ENCODE results near the gene GRB10. TPM values are rescaled to one million over a fixed set of nuclear protein-coding genes. Genes with fewer than 3 reads are reported as not detected.
A peak's percentile ranks its signal among the peaks of the same experiment; 100 is the strongest.

Gene GRB10
- total RNA-seq, 4 donors from 2014 or later, result 3.5 to 35.1 (median 9.2) TPM

DNA sequence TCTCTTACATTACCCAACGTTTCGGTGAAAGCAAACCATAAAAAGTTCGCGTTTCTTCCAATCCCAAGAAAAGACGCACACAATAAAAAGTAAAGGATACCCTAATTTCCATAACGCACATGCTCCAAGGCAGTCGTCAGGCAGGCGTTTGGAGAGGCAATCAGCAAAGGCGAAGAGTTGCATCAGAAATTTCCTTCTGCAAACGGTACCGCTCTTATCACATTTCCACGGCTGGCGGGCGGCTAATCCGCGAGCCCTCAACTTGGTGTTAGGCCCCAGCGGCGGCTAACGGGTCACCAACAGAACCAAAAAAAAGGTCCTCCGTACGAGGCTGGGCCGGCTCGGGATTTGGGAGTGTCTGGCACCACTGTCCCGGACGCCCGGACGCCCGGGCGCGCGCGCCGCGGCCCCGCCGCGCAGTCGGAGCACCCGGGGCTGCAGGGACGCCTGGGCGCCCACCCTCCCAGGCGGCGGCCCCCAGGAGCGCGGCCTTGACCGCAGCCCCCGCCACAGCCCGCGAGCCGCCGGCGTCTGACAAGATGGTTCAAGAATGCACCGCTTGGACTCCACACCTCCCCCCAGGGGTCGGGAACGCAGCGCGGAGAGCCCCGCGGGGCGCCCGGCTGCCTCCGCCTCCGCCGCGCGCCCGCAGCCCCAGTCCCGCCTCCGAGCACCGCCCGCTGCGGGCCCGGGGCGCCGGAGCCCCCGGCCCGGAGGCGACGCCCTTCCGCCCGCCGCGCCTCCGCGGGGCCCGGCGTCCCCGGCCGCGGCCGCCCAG, 9.8 kb upstream of the GRB10 start:
- Histone ChIP-seq H3K4me3 (peak overlapping the region; percentile 41 to 84 (median 58)), H3K4me1 (peaks cover 0 to 31% (median 5%) of the 10 kb centered on the region in 3 donors), H3K9me3 (peaks cover 0 to 7% (median 0%) of the 10 kb centered on the region in 3 donors), H3K27ac (peak overlapping the region; percentile 40 to 92 (median 80)), H3K36me3 (no peaks in the 10 kb centered on the region), H3K27me3 (peaks cover 0 to 39% (median 0%) of the 10 kb centered on the region in 4 donors)
- 3 to 12% methylated on average over 9 to 13 of the region's 91 CpGs for WGBS, 2 donors
- DNase-seq, result no peak
- intact Hi-C loops (cut with DNase I), result no loop called here
- no peak for TF ChIP-seq POLR2A (IDR thresholded peaks at IDR 0.05)
- TF ChIP-seq, protein P1, sequence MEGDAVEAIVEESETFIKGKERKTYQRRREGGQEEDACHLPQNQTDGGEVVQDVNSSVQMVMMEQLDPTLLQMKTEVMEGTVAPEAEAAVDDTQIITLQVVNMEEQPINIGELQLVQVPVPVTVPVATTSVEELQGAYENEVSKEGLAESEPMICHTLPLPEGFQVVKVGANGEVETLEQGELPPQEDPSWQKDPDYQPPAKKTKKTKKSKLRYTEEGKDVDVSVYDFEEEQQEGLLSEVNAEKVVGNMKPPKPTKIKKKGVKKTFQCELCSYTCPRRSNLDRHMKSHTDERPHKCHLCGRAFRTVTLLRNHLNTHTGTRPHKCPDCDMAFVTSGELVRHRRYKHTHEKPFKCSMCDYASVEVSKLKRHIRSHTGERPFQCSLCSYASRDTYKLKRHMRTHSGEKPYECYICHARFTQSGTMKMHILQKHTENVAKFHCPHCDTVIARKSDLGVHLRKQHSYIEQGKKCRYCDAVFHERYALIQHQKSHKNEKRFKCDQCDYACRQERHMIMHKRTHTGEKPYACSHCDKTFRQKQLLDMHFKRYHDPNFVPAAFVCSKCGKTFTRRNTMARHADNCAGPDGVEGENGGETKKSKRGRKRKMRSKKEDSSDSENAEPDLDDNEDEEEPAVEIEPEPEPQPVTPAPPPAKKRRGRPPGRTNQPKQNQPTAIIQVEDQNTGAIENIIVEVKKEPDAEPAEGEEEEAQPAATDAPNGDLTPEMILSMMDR (IDR thresholded peaks at IDR 0.05), result no peak

DNA sequence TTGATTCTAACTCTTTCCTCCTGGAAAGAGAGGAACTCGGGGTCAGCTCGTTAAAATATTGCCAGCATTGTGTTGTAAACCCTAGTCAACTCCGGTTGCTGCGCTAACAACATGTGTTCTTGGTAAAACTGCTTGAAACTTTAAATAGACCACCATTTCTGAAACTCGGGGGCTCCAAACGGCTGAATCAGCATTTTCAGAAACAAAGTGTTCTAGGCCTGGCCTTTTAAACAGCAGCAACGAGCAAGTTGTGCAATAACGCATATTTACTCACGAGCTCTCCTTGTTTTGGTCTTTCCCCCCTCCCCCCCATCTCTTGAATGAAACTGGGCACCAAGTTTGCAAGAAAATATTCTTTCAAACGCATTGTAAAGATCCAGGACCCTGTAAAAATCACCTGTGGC, 9.2 kb upstream of the GRB10 start:
- peaks cover 0 to 39% (median 0%) of the 10 kb centered on the region in 4 donors for H3K27me3 ChIP-seq
- peak overlapping the region in 3 of 4 donors; percentile 40 to 84 (median 75) for H3K27ac ChIP-seq
- peak overlapping the region; percentile 41 to 84 (median 58) for H3K4me3 ChIP-seq
- DNase-seq, result no peak
- 21 to 24% methylated on average over 10 of the region's 10 CpGs for WGBS, 2 donors
- TF ChIP-seq, protein P1 (IDR thresholded peaks at IDR 0.05), result no peak
- TF ChIP-seq POLR2A (IDR thresholded peaks at IDR 0.05), result no peak
- H3K9me3 ChIP-seq, result peaks cover 0 to 7% (median 0%) of the 10 kb centered on the region in 3 donors
- intact Hi-C loops (cut with DNase I), result no loop called here
- H3K36me3 ChIP-seq, result no peaks in the 10 kb centered on the region
- peaks cover 0 to 31% (median 5%) of the 10 kb centered on the region in 3 donors for H3K4me1 ChIP-seq

DNA sequence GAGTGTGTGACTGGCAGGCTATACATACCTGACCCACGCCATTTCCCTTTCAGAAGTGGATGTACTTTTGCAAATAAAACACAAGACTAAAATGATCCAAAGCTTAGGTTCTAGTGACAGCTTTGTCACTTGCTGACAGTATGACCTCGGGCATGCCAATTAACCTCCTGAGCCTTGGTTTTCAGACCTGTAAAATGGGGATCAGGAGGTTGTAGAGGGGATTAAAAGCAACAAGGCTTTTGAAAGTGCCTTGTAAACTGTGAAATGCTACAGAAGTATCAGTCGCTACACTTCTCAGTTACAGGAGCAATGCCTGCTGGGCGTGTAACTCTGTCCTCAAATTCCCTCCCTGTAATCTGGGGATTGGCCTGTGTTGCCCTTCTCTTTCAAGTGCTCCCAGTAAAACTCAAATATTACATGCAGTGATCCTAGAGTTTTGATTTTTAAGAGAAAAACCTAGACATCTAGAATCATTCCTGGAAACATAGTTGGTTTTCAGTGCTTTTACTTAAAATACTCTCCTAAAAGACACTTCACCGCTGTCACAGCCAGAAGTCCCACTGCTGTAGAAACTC, 8.8 kb upstream of the GRB10 start:
- H3K27me3 ChIP-seq, result peaks cover 0 to 39% (median 0%) of the 10 kb centered on the region in 4 donors
- H3K27ac ChIP-seq, result peak overlapping the region in 2 of 4 donors; percentile 7 to 84
- intact Hi-C loops (cut with DNase I), result no loop called here
- H3K9me3 ChIP-seq, result peaks cover 0 to 7% (median 0%) of the 10 kb centered on the region in 3 donors
- peaks cover 0 to 31% (median 5%) of the 10 kb centered on the region in 3 donors for H3K4me1 ChIP-seq
- no peaks in the 10 kb centered on the region for H3K36me3 ChIP-seq
- no peak for TF ChIP-seq POLR2A (IDR thresholded peaks at IDR 0.05)
- TF ChIP-seq, protein P1 (IDR thresholded peaks at IDR 0.05), result no peak
- 57% methylated on average over 5 of the region's 5 CpGs for WGBS, 2 donors
- DNase-seq, result no peak
- H3K4me3 ChIP-seq, result peak overlapping the region; percentile 41 to 84 (median 58)

DNA sequence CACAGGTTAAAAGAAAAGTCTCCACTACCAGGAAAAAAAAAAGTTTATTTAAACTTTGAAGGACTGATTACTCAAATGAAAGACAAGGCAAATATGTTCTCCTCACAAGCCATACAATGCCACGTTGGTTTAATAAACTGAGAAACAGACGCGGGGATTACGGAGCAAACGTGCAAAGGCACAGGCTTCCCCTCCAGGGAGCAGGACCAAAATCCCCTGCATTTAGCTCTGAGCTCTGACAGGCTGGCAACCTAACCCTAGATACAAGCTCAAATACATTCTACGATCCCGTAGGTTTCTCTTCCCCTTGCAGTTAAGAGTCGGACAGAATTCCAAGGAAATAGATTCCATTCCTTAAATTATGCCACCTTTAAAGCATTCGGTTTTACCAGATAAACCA, 7.7 kb upstream of the GRB10 start:
- DNase-seq, result no peak
- peaks cover 0 to 7% (median 0%) of the 10 kb centered on the region in 3 donors for H3K9me3 ChIP-seq
- 46 to 53% methylated on average over 9 of the region's 9 CpGs for WGBS, 2 donors
- H3K4me3 ChIP-seq, result peak overlapping the region in 2 of 4 donors; percentile 66 to 84
- peaks cover 0 to 31% (median 5%) of the 10 kb centered on the region in 3 donors for H3K4me1 ChIP-seq
- H3K27me3 ChIP-seq, result peaks cover 0 to 34% (median 0%) of the 10 kb centered on the region in 4 donors
- H3K36me3 ChIP-seq, result no peaks in the 10 kb centered on the region
- intact Hi-C loops (cut with DNase I), result no loop called here
- no peak overlapping the region for H3K27ac ChIP-seq
- no peak for TF ChIP-seq POLR2A (IDR thresholded peaks at IDR 0.05)
- TF ChIP-seq, protein P1 (IDR thresholded peaks at IDR 0.05), result no peak

DNA sequence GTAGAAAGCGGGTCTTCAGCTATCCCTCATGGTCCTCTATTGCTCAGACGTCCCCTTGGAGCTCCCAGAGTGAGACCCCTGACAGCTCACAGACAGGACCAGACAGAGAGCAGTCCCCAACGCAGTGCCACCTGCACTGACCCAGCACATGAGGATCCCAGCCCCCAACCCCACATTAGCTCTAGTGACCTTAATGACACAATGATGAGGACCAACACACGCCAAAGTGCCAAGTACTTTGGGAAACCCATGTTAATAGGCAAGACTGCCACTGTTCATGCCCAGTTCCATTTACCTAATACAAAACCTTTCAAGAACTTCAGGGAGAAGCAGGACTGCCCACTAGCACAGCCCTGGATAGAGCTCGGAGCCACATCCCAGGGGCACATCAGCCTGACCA, 5.7 kb upstream of the GRB10 start:
- DNase-seq, result no peak
- H3K4me3 ChIP-seq, result no peak overlapping the region
- peaks cover 0 to 7% (median 0%) of the 10 kb centered on the region in 3 donors for H3K9me3 ChIP-seq
- intact Hi-C loops (cut with DNase I), result loop anchor here (10.0 kb wide), 1 partner anchor 276 kb away; no protein-coding TSS in a partner anchor
- 85 to 89% methylated on average over 3 to 4 of the region's 5 CpGs for WGBS, 2 donors
- no peak overlapping the region for H3K27ac ChIP-seq
- H3K27me3 ChIP-seq, result peaks cover 0 to 17% (median 0%) of the 10 kb centered on the region in 4 donors
- H3K36me3 ChIP-seq, result no peaks in the 10 kb centered on the region
- peaks cover 3 to 39% (median 5%) of the 10 kb centered on the region in 3 donors for H3K4me1 ChIP-seq
- no peak for TF ChIP-seq POLR2A (IDR thresholded peaks at IDR 0.05)
- TF ChIP-seq, protein P1 (IDR thresholded peaks at IDR 0.05), result no peak
